Activated naive CD4-positive, alpha-beta T cell treated with anti-CD3 and anti-CD28 coated beads for 36 hours (primary cell): ENCODE data around the gene EXD3. TPM values are rescaled to one million over a fixed set of nuclear protein-coding genes. Genes with fewer than 3 reads are reported as not detected.

Experiments used
- CTCF ChIA-PET: fragments of 350-600 bp; sonication (Branson Sonifier 250); formaldehyde crosslinking; loops from one replicate; lab custom pipeline; 2021; ENCODE audit warnings: antibody characterized with exemption; lab: Charles Lee
- DNase-seq: peaks from one replicate; pipeline ENCODE4 v3.0.0-alpha.2; 2020
- H3K27ac Mint-ChIP-seq: one replicate; pipeline ENCODE4 v1.8.0; 2021; ENCODE audit warnings: mild to moderate bottlenecking, mixed read lengths
- H3K27me3 Mint-ChIP-seq: one replicate; pipeline ENCODE4 v1.8.0; 2021; ENCODE audit warnings: low read depth, mixed read lengths
- H3K36me3 Mint-ChIP-seq: one replicate; pipeline ENCODE4 v1.8.0; 2021; ENCODE audit warnings: low read depth, mixed read lengths
- H3K4me1 Mint-ChIP-seq: one replicate; pipeline ENCODE4 v1.8.0; 2021; ENCODE audit warnings: low read depth, mixed read lengths
- H3K4me3 Mint-ChIP-seq: one replicate; pipeline ENCODE4 v1.8.0; 2021; ENCODE audit warnings: mild to moderate bottlenecking, moderate library complexity, mixed read lengths
- H3K9me3 Mint-ChIP-seq: one replicate; pipeline ENCODE4 v1.8.0; 2021; ENCODE audit warnings: mixed read lengths
- intact Hi-C: fragments of 100-400 bp; cut with micrococcal nuclease; formaldehyde crosslinking; loops from one replicate; pipeline ENCODE4 v1.15.1; 2023
- total RNA-seq, 2 experiments: library from RNA; stranded (reverse); gene quantifications; one replicate each; pipeline ENCODE4 v1.2.3, GENCODE V29; 2021

EXD3 gene
- total RNA-seq, 2 experiments from 2014 or later = 11.2 to 12.7 TPM

DNA sequence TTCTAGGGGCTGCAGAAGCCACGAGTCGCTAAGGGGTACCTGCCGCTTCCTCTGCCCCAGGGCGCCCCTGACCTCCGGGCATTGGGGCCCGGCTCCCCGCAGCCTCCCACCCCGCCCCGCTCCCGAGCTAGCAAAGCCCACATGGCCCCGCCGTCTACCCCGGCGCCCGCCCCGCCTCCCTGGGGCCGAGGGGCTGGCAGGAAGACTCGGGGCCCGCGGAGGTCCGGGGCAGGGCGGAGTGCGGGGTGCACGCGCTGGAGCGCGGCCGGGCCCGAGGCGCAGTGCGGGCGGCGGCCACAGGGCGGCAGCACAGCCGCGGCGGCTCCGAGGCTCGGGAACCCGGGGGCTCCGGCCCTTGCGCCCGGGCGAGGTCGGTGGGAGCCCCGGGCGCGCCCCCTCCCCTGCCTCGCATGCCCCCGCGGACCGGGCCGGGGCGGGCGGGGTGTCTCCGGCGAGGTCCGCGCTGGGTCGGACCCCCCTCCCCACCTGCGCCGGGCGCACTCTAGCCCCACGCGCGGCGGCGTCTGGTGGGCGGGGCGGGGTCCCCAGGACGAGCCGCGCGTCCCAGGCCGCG, 127.6 kb downstream of the EXD3 start:
- H3K9me3 Mint-ChIP-seq = peaks cover 1% of the 10 kb centered on the region
- peak; percentile 46 for DNase-seq
- intact Hi-C loops = no loop called here
- H3K27ac Mint-ChIP-seq = no peak overlapping the region
- H3K4me3 Mint-ChIP-seq = peak overlapping the region; percentile 47
- CTCF ChIA-PET = interaction anchor here (0.6 to 1.3 kb wide), 2 partner anchors 166 to 232 kb away, joined by 3 read pairs; no protein-coding TSS in a partner anchor
- H3K4me1 Mint-ChIP-seq = peaks cover 8% of the 10 kb centered on the region
- peaks cover 27% of the 10 kb centered on the region for H3K27me3 Mint-ChIP-seq
- H3K36me3 Mint-ChIP-seq = no peaks in the 10 kb centered on the region

DNA sequence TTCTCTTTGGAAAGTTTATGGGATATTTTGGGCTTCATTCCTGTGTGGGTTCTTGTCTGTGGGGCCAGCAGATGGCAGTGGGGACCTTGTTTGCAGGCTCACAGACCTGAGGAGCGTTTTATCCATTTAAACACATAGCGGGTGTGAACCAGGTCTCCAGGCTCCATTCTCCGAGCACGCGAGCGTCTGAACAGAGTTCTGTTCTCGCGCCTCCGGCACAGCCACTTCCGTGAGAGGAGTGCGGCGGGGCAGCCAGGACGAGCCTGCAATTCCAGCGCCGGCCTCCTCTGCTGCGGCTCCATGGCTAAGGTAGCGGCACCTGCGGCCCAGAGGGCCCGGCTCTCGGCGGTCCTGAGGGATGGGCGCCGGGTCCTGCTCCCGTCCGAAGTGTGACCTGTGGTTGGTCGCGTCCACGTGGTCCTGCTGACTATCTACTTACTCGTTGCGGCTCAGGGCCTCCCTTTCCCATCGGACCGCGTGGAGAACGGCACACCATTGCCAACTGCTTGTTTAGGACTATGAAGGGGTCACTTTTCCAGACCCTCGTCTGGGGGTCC, 128.2 kb downstream of the EXD3 start:
- DNase-seq = no peak
- Mint-ChIP-seq H3K27ac (no peak overlapping the region), H3K9me3 (peaks cover 1% of the 10 kb centered on the region), H3K4me1 (peaks cover 8% of the 10 kb centered on the region), H3K4me3 (peak overlapping the region; percentile 47), H3K36me3 (no peaks in the 10 kb centered on the region), H3K27me3 (peaks cover 24% of the 10 kb centered on the region)
- CTCF ChIA-PET = interaction anchor here (0.6 to 1.3 kb wide), 2 partner anchors 167 to 233 kb away, joined by 3 read pairs; no protein-coding TSS in a partner anchor
- intact Hi-C loops = loop anchor here (1.0 kb wide), 1 partner anchor 151 kb away; no protein-coding TSS in a partner anchor

GRCh38 chr9:137294091-137294680, 128.8 kb downstream of the EXD3 start:
- no peaks in the 10 kb centered on the region for H3K36me3 Mint-ChIP-seq
- H3K27me3 Mint-ChIP-seq = peaks cover 20% of the 10 kb centered on the region
- H3K4me1 Mint-ChIP-seq = peaks cover 8% of the 10 kb centered on the region
- H3K27ac Mint-ChIP-seq = no peak overlapping the region
- H3K9me3 Mint-ChIP-seq = peaks cover 1% of the 10 kb centered on the region
- CTCF ChIA-PET = interaction anchor here (0.8 to 1.3 kb wide), 2 partner anchors 199 to 233 kb away, joined by 3 read pairs; no protein-coding TSS in a partner anchor
- intact Hi-C loops = loop anchor here (1.0 kb wide), 1 partner anchor 151 kb away; no protein-coding TSS in a partner anchor
- DNase-seq = peak; percentile 37
- H3K4me3 Mint-ChIP-seq = peak overlapping the region; percentile 9

DNA sequence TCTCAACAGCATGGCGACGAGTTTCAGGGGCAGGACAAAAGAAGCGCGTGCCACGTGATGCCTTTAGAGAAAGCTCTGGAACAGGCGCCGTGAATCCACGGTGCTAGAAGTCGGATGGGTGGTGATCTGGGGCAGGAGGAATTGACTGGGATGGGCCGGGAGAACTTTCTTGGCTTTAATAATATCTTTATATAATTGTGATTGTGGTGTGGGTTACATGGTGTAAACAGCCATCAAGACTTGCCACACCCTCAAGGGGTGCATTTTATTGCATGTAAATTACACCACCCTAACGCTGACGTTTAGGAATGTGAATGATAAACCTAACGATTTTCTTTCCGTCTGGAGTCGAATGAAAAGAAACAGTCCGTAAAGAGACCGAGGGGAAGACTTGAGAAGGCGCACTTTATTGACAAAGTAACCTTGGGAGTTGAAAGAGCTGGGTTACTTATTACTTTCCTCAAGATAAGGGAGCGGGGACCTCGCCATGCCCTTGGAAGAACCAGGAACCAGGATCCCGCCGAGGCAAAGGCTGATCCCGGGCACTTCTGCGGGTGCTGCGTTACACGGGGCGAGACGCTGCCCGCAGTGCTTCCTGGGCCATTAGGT, 129.4 kb downstream of the EXD3 start:
- no peak for DNase-seq
- CTCF ChIA-PET = interaction anchor here (0.6 to 1.4 kb wide), 3 partner anchors 113 to 231 kb away, joined by 3 read pairs; no protein-coding TSS in a partner anchor
- H3K27me3 Mint-ChIP-seq = peaks cover 20% of the 10 kb centered on the region
- H3K9me3 Mint-ChIP-seq = peaks cover 1% of the 10 kb centered on the region
- H3K4me1 Mint-ChIP-seq = peaks cover 8% of the 10 kb centered on the region
- H3K27ac Mint-ChIP-seq = no peak overlapping the region
- H3K36me3 Mint-ChIP-seq = no peaks in the 10 kb centered on the region
- intact Hi-C loops = loop anchor here (1.0 kb wide), 1 partner anchor 152 kb away; no protein-coding TSS in a partner anchor
- no peak overlapping the region for H3K4me3 Mint-ChIP-seq

DNA sequence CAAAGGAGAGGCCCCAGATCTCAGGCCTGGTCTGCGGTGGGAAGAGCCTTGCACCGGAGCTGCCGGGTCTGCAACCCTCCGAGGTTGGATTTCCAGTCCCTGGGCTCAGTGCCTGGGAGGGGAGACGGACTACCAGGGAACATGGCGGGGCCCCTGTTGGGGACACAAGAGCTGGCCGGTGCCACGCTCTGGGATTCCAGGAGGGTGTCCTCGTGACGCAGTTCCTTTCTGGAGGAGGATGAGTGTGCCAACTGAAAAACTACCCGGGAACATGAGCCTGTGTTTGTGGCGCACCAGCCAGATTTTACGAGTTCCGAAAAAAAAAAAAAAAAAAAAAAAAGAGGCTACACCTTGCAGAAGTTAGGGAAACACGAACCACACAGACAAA, 129.9 kb downstream of the EXD3 start:
- Mint-ChIP-seq H3K4me1 (peaks cover 8% of the 10 kb centered on the region), H3K4me3 (no peak overlapping the region), H3K27ac (no peak overlapping the region), H3K36me3 (no peaks in the 10 kb centered on the region), H3K9me3 (peaks cover 1% of the 10 kb centered on the region), H3K27me3 (peaks cover 20% of the 10 kb centered on the region)
- DNase-seq = no peak
- intact Hi-C loops = no loop called here
- CTCF ChIA-PET = interaction anchor here (0.6 to 1.4 kb wide), 2 partner anchors 113 to 232 kb away, joined by 3 read pairs; no protein-coding TSS in a partner anchor

GRCh38 chr9:137286975-137287383, 136.0 kb downstream of the EXD3 start:
- Mint-ChIP-seq H3K27ac (no peak overlapping the region), H3K27me3 (peaks cover 10% of the 10 kb centered on the region), H3K9me3 (no peaks in the 10 kb centered on the region), H3K36me3 (no peaks in the 10 kb centered on the region), H3K4me3 (no peak overlapping the region), H3K4me1 (no peaks in the 10 kb centered on the region)
- CTCF ChIA-PET = interaction anchor here (0.6 to 1.3 kb wide), 7 partner anchors 10 to 306 kb away, joined by 3 to 6 read pairs (median 4); partner anchors contain the start of gene TOR4A
- intact Hi-C loops = no loop called here
- DNase-seq = peak; percentile 46

- no peak for DNase-seq
- CTCF ChIA-PET = no interaction called here
- intact Hi-C loops = no loop called here
- Mint-ChIP-seq H3K9me3 (no peaks in the 10 kb centered on the region), H3K36me3 (no peaks in the 10 kb centered on the region), H3K4me3 (no peak overlapping the region), H3K27ac (no peak overlapping the region), H3K4me1 (peaks cover 8% of the 10 kb centered on the region), H3K27me3 (peaks cover 13% of the 10 kb centered on the region)
Measured at GRCh38 chr9:137281345-137282116, 141.4 kb downstream of the EXD3 start.

GRCh38 chr9:137280474-137281344, 142.3 kb downstream of the EXD3 start:
- DNase-seq = no peak
- Mint-ChIP-seq H3K4me1 (peaks cover 9% of the 10 kb centered on the region), H3K4me3 (no peak overlapping the region), H3K27ac (no peak overlapping the region), H3K27me3 (peaks cover 13% of the 10 kb centered on the region), H3K36me3 (no peaks in the 10 kb centered on the region), H3K9me3 (no peaks in the 10 kb centered on the region)
- intact Hi-C loops = no loop called here
- CTCF ChIA-PET = no interaction called here

- intact Hi-C loops = no loop called here
- Mint-ChIP-seq H3K36me3 (no peaks in the 10 kb centered on the region), H3K9me3 (no peaks in the 10 kb centered on the region), H3K4me1 (peaks cover 11% of the 10 kb centered on the region), H3K27me3 (peaks cover 13% of the 10 kb centered on the region), H3K27ac (no peak overlapping the region), H3K4me3 (no peak overlapping the region)
- CTCF ChIA-PET = no interaction called here
- DNase-seq = no peak
Measured at GRCh38 chr9:137279741-137280473, 143.1 kb downstream of the EXD3 start.

DNA sequence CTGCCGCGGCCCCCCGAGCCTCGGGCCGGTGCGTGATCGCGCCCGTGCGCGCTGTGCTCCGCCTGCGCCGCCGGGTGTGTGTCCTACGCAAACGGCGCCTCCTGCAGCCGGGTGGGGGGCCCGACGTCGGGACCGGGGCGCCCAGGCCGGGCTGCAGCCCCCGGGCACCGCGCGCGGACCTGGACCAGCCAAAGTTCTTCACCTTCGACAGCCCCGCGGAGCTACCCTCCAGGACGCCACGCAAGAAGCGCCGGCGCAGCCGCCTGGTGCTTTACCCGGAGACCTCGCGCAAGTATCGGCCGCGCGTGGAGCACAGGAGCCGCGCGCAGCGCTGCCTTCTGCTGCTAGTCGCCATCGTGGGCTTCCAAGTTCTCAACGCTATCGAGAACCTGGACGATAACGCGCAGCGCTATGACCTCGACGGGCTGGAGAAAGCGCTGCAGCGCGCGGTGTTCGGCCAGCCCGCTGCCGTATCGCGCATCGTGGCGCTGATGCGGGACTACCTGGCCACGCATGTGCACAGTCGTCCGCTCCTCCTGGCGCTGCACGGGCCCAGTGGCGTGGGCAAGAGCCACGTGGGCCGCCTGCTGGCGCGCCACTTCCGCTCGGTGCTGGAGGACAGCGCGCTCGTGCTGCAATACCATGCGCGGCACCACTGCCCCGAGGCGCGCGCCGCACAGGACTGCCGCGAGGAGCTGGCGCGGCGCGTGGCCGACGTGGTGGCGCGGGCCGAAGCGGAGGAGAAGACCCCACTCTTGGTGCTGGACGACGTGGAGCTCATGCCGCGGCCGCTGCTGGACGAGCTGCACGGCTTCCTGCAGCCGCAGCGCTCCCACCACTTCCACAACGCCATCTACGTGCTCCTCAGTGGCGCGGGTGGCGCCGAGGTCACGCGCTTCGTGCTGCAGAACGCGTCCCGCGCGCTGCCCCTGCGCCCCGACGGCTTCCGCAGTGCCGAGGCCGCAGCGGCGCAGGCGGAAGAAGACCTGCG, 143.9 kb downstream of the EXD3 start:
- no peak overlapping the region for H3K27ac Mint-ChIP-seq
- no peak overlapping the region for H3K4me3 Mint-ChIP-seq
- no peak for DNase-seq
- peaks cover 11% of the 10 kb centered on the region for H3K4me1 Mint-ChIP-seq
- intact Hi-C loops = no loop called here
- no peaks in the 10 kb centered on the region for H3K9me3 Mint-ChIP-seq
- H3K36me3 Mint-ChIP-seq = no peaks in the 10 kb centered on the region
- peaks cover 13% of the 10 kb centered on the region for H3K27me3 Mint-ChIP-seq
- CTCF ChIA-PET = no interaction called here
